Transverse colon (tissue), 4 donors: ENCODE measurements around the gene INTS6L. TPM values are rescaled to one million over a fixed set of nuclear protein-coding genes. Genes with fewer than 3 reads are reported as not detected.
"Not testable (repeated sequence)": the region's sequence is repeated elsewhere in the genome, so short reads cannot be mapped to it uniquely, and the experiment has no call there.

ENCODE experiments used
- DNase-seq: peaks from one replicate; pipeline ENCODE4 v3.0.0-alpha.2; 2019
- H3K27ac ChIP-seq, 4 donors: fragments of 200-600 bp; sonication (generic); 2 replicates each; pipeline ENCODE4 v1.5.1; 2016 to 2018; ENCODE audit warnings: inconsistent platforms in 4 of 4
- H3K27me3 ChIP-seq: fragments of 200-600 bp; sonication (generic); 2 replicates; pipeline ENCODE4 v1.5.1; 2017; ENCODE audit warnings: inconsistent platforms
- H3K36me3 ChIP-seq, 4 donors: fragments of 200-600 bp; sonication (generic); 2 replicates each; pipeline ENCODE4 v1.5.1; 2017 to 2019; ENCODE audit warnings: inconsistent platforms in 4 of 4
- H3K4me1 ChIP-seq, 4 donors: fragments of 200-600 bp; sonication (generic); 2 replicates each; pipeline ENCODE4 v1.5.1; 2017 to 2020; ENCODE audit warnings: inconsistent platforms in 4 of 4
- H3K4me3 ChIP-seq, 4 donors: fragments of 200-600 bp; sonication (generic); 1 replicate in 1 of 4; 2 replicates in 3 of 4; pipeline versions ENCODE4 v1.5.1 to v1.6.1; 2017 to 2019; ENCODE audit warnings: inconsistent platforms in 4 of 4
- H3K9me3 ChIP-seq, 2 donors: fragments of 200-600 bp; sonication (generic); 2 replicates each; pipeline ENCODE4 v1.5.1; 2017 to 2019; ENCODE audit warnings: inconsistent platforms in 2 of 2
- CTCF ChIP-seq, 5 experiments: fragments of 200-600 bp in 3 of 5; fragments of 450-650 bp in 2 of 5; sonication (generic) in 3 of 5; IDR thresholded peaks; 1 replicate in 2 of 5; 2 replicates in 3 of 5; pipeline ENCODE4 v1.5.1; 2016 to 2017; ENCODE audit warnings: antibody characterized with exemption in 5 of 5, inconsistent platforms in 3 of 5, mild to moderate bottlenecking in 2 of 5, moderate library complexity in 1 of 5
- EP300 ChIP-seq: sonication (generic); formaldehyde crosslinking; IDR thresholded peaks from one replicate; pipeline ENCODE4 v1.6.1; 2017; ENCODE audit warnings: antibody characterized with exemption, low read depth
- POLR2A ChIP-seq: fragments of 450-650 bp; IDR thresholded peaks from one replicate; pipeline ENCODE4 v1.6.1; 2016; ENCODE audit warnings: antibody characterized with exemption, mild to moderate bottlenecking, moderate library complexity
- POLR2AphosphoS5 ChIP-seq, 3 donors: sonication (generic); formaldehyde crosslinking; IDR thresholded peaks; one replicate each; pipeline ENCODE4 v1.6.1; 2016; ENCODE audit warnings: antibody characterized with exemption in 3 of 3
- WGBS, 2 donors: methylation state at CpG; one replicate each; pipeline ENCODE4 v1.1.5; 2018; ENCODE audit warnings: low coverage in 1 of 2; 5-methylcytosine and 5-hydroxymethylcytosine counted together
- in situ Hi-C, 4 donors: fragments of 200-750 bp; cut with MboI; loops; one replicate each; pipeline versions ENCODE4 v1.15.0 to v1.15.1; 2017; ENCODE audit warnings: low sequenced_read_pairs in 3 of 4, low pct_ligation_motif_present in 1 of 4, low pct_unique_long_range_greater_than_20kb in 1 of 4
- intact Hi-C: fragments of 100-400 bp; cut with DNase I; formaldehyde crosslinking; loops from one replicate; pipeline ENCODE4 v1.15.1; 2023; ENCODE audit warnings: low total_unique reads
- total RNA-seq, 4 donors: library from RNA; depleted of rRNA; stranded (reverse); fragments of >200 nt; gene quantifications; one replicate each; pipeline ENCODE4 v1.1.0, GENCODE V29; 2016

The INTS6L gene
- total RNA-seq, 4 donors from 2014 or later: 23.5 to 195 (median 44.4) TPM

DNA sequence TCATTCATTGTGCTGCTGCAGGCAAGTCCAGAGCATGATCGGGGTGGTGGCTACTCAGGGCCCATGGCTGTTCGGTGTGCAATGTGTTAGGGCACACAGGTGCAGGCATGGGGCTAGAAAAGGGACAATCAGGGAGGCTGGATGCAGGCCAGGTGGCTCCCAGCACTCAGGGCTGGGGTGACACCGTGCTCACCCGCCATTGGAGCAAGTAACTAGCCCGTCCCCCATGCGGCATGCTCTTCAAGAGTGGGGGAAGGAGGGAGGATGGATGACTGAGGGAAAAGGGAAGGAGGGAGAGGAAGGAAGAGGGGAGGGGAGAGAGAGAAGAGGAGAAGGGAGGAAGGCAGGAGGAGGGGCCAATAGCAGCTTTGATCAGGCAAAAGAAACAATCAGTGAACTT is 64.7 kb downstream of the INTS6L start:
- Histone ChIP-seq H3K4me3 (no peak overlapping the region), H3K4me1 (no peaks in the 10 kb centered on the region), H3K27me3 (no peaks in the 10 kb centered on the region), H3K9me3 (no peaks in the 10 kb centered on the region), H3K36me3 (no peaks in the 10 kb centered on the region), H3K27ac (no peak overlapping the region)
- no peak for DNase-seq
- in situ Hi-C loops (loop anchor here in 1 of 4 donors (25.0 kb wide), 1 partner anchor 98 kb away; no protein-coding TSS in a partner anchor), intact Hi-C loops (no loop called here)
- WGBS, 2 donors: 82 to 90% methylated on average over 2 to 6 of the region's 6 CpGs
- TF ChIP-seq EP300 (no peak), POLR2AphosphoS5 (IDR thresholded peaks at IDR 0.05) (no peak), POLR2A (no peak), CTCF (IDR thresholded peaks at IDR 0.05) (no peak)

DNA sequence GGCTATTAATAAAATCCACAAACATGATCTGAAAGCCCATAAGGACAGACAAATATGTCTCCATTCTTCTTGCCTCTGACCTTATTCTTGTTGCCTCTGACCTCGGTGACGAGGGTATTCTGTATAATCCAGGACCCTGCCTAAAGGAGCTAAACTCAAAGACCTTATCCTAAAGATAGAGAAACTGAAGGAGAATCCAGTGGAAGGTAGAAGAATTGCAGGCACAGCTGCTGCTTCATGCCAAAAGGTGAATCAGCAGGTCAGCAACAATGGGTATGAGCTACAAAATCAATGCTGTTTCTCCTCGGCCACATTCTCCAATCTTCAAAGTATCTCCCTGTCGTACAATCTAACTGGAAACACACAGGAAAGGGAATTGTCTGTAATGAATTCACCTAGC is 71.4 kb downstream of the INTS6L start:
- 67 to 90% methylated on average over 2 to 4 of the region's 4 CpGs for WGBS, 2 donors
- Histone ChIP-seq H3K4me3 (no peak overlapping the region), H3K9me3 (no peaks in the 10 kb centered on the region), H3K4me1 (no peaks in the 10 kb centered on the region), H3K36me3 (no peaks in the 10 kb centered on the region), H3K27me3 (no peaks in the 10 kb centered on the region), H3K27ac (no peak overlapping the region)
- DNase-seq: no peak
- in situ Hi-C loops: loop anchor here in 1 of 4 donors (25.0 kb wide), 1 partner anchor 105 kb away; no protein-coding TSS in a partner anchor
- TF ChIP-seq EP300 (no peak), CTCF (IDR thresholded peaks at IDR 0.05) (no peak), POLR2A (no peak), POLR2AphosphoS5 (IDR thresholded peaks at IDR 0.05) (no peak)
- intact Hi-C loops: no loop called here

DNA sequence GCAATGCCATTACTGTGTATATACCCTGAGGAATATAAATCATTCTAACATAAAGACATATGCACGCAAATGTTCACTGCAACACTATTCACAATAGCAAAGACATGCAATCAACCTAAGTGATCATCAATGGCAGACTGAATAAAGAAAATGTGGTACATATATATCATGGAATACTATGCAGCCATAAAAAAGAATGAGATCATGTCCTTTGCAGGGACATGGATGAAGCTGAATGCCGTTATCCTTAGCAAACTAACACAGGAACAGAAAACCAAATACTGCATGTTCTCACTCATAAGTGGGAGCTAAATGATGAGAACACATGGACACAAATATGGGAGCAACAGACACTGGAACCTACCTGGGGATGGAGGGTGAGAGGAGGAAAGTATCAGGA is 73.6 kb downstream of the INTS6L start:
- DNase-seq, H3K27ac ChIP-seq, intact Hi-C loops, H3K27me3 ChIP-seq, H3K36me3 ChIP-seq, H3K4me1 ChIP-seq, H3K9me3 ChIP-seq, H3K4me3 ChIP-seq: not testable (repeated sequence)
- 91 to 100% methylated on average over 1 to 2 of the region's 2 CpGs for WGBS, 2 donors
- in situ Hi-C loops: loop anchor here in 1 of 4 donors (25.0 kb wide), 1 partner anchor 107 kb away; no protein-coding TSS in a partner anchor

- H3K27me3 ChIP-seq, H3K4me3 ChIP-seq, intact Hi-C loops, H3K4me1 ChIP-seq, H3K36me3 ChIP-seq, H3K27ac ChIP-seq, DNase-seq, H3K9me3 ChIP-seq: not testable (repeated sequence)
- WGBS, 2 donors: 0 to 35% methylated on average over 1 of the region's 1 CpG
- in situ Hi-C loops: loop anchor here in 1 of 4 donors (25.0 kb wide), 1 partner anchor 107 kb away; no protein-coding TSS in a partner anchor
Measured at GRCh38 chrX:135594453-135594852, 74.0 kb downstream of the INTS6L start.

DNA sequence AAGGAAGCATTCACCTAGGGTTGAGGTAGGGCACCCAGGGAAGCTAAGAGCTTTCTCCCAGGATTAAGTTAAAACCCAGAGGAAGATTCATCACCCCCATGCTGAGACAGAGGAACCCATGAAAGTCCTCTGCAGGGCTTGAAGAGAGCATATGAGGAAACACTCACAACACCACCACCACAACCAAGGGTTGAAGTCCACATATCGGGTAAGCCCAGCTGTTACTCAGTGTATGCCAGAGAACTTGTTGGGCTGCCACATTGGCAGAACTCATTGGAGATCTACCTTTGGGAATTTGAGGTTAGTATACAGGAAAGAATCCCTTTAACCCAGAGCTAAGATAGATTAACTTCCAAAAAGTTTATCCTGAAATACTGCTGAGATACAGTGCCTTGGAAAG is 75.1 kb downstream of the INTS6L start:
- WGBS, 2 donors: 65% methylated on average over 1 of the region's 1 CpG; no CpG with 5 or more reads in 1 of the 2 donors
- H3K27ac ChIP-seq: no peak overlapping the region

More for the DNA sequence above, 75.1 kb downstream of the INTS6L start:
- DNase-seq: no peak
- in situ Hi-C loops: loop anchor here in 1 of 4 donors (25.0 kb wide), 1 partner anchor 108 kb away; no protein-coding TSS in a partner anchor
- no peaks in the 10 kb centered on the region for H3K36me3 ChIP-seq
- no peaks in the 10 kb centered on the region for H3K9me3 ChIP-seq
- no peaks in the 10 kb centered on the region for H3K27me3 ChIP-seq
- H3K4me3 ChIP-seq: no peak overlapping the region
- intact Hi-C loops: no loop called here
- TF ChIP-seq POLR2A: no peak
- TF ChIP-seq EP300: no peak
- no peak for TF ChIP-seq CTCF (IDR thresholded peaks at IDR 0.05)
- TF ChIP-seq POLR2AphosphoS5 (IDR thresholded peaks at IDR 0.05): no peak
- no peaks in the 10 kb centered on the region for H3K4me1 ChIP-seq
